IMR-90 (cell line): Measurements from ENCODE around the gene MDM2. TPM values are rescaled to one million over a fixed set of nuclear protein-coding genes. Genes with fewer than 3 reads are reported as not detected.

Experiments
- ATAC-seq: fragments of 200-7000 bp; cut with Tn5 transposase; 2 replicates; pipeline ENCODE4 v1.9.1; 2020; ENCODE audit warnings: low read depth, mild to moderate bottlenecking, moderate library complexity
- BruUV-seq: library from RNA; stranded (reverse); fragments of 400-500 nt; replicated peaks from 2 replicates; lab custom pipeline; 2021; lab: Mats Ljungman, UMichigan
- CTCF ChIA-PET: fragments of 300-600 bp; formaldehyde crosslinking; extraction: SDS; loops from one replicate; lab custom pipeline; 2021; ENCODE audit warnings: antibody characterized with exemption; lab: Yijun Ruan, JAX
- POLR2A ChIA-PET: fragments of 300-600 bp; sonication (Branson Sonifier 250); formaldehyde crosslinking; loops from one replicate; lab custom pipeline; 2022; ENCODE audit warnings: antibody characterized with exemption; ENCODE audit not compliant: unreplicated experiment; lab: Charles Lee
- DNase-seq: peaks from one replicate; pipeline ENCODE4 v3.0.0; 2013
- H2AFZ ChIP-seq: replicated peaks from 2 replicates; pipeline ENCODE3; 2013; ENCODE audit warnings: low read length, mild to moderate bottlenecking; ENCODE audit not compliant: poor library complexity
- H2AK5ac ChIP-seq: 2 replicates; pipeline ENCODE4 v1.6.1; 2013; ENCODE audit warnings: low read depth, low read length, inconsistent platforms
- H2AK9ac ChIP-seq: replicated peaks from 2 replicates; pipeline ENCODE3; 2013; ENCODE audit warnings: mild to moderate bottlenecking, low read depth, low read length, moderate library complexity; ENCODE audit not compliant: poor library complexity
- H2BK120ac ChIP-seq: 2 replicates; pipeline ENCODE4 v1.6.1; 2013; ENCODE audit warnings: low read depth, low read length, inconsistent platforms
- H2BK15ac ChIP-seq: 3 replicates; pipeline ENCODE4 v1.6.1; 2013; ENCODE audit warnings: low read depth, low read length, inconsistent platforms
- H2BK20ac ChIP-seq: 2 replicates; pipeline ENCODE4 v1.6.1; 2013; ENCODE audit warnings: low read depth, mild to moderate bottlenecking, inconsistent platforms, low read length, moderate library complexity
- H2BK5ac ChIP-seq: 2 replicates; pipeline ENCODE4 v1.6.1; 2013; ENCODE audit warnings: mild to moderate bottlenecking, low read depth, low read length, inconsistent platforms; ENCODE audit not compliant: poor library complexity, severe bottlenecking
- H3K14ac ChIP-seq: replicated peaks from 2 replicates; pipeline ENCODE4 v1.6.1; 2013; ENCODE audit warnings: low read depth, low read length, inconsistent platforms
- H3K18ac ChIP-seq: 2 replicates; pipeline ENCODE4 v1.6.1; 2013; ENCODE audit warnings: low read depth, low read length, control low read depth
- H3K23ac ChIP-seq: 2 replicates; pipeline ENCODE4 v1.6.1; 2013; ENCODE audit warnings: low read depth, low read length, inconsistent platforms
- H3K27ac ChIP-seq: 2 replicates; pipeline ENCODE4 v1.5.1; 2013; ENCODE audit warnings: mild to moderate bottlenecking, control low read depth, low read length; ENCODE audit not compliant: insufficient read depth
- H3K27me3 ChIP-seq: 2 replicates; pipeline ENCODE4 v1.6.1; 2013; ENCODE audit warnings: low read length; ENCODE audit not compliant: control insufficient read depth, insufficient read depth
- H3K36me3 ChIP-seq: 2 replicates; pipeline ENCODE4 v1.6.1; 2013; ENCODE audit warnings: low read length, mixed read lengths; ENCODE audit not compliant: control insufficient read depth, insufficient read depth
- H3K4ac ChIP-seq: 2 replicates; pipeline ENCODE4 v1.6.1; 2013; ENCODE audit warnings: low read depth, low read length, inconsistent platforms
- H3K4me1 ChIP-seq: 2 replicates; pipeline ENCODE4 v1.6.1; 2013; ENCODE audit warnings: low read length, mixed read lengths; ENCODE audit not compliant: control insufficient read depth, insufficient read depth
- H3K4me2 ChIP-seq: 2 replicates; pipeline ENCODE4 v1.6.1; 2013; ENCODE audit warnings: low read depth, mild to moderate bottlenecking, control low read depth, low read length, moderate library complexity
- H3K4me3 ChIP-seq: 2 replicates; pipeline ENCODE4 v1.5.1; 2013; ENCODE audit warnings: low read depth, mild to moderate bottlenecking, control low read depth, low read length, moderate library complexity; ENCODE audit not compliant: insufficient read depth
- H3K56ac ChIP-seq: 2 replicates; pipeline ENCODE4 v1.6.1; 2013; ENCODE audit warnings: low read length, inconsistent platforms; ENCODE audit not compliant: insufficient read depth; ENCODE audit errors: extremely low read depth
- H3K79me1 ChIP-seq, 2 experiments: 2 replicates each; pipeline ENCODE4 v1.6.1; 2013; ENCODE audit warnings: low read length in 2 of 2, inconsistent platforms in 1 of 2, low read depth in 1 of 2
- H3K9ac ChIP-seq: 2 replicates; pipeline ENCODE4 v1.6.1; 2013; ENCODE audit warnings: low read depth, low read length, control low read depth
- H3K9me1 ChIP-seq: 2 replicates; pipeline ENCODE4 v1.6.1; 2013; ENCODE audit warnings: low read length, inconsistent platforms; ENCODE audit not compliant: insufficient read depth
- H3K9me3 ChIP-seq: 2 replicates; pipeline ENCODE4 v1.6.1; 2013; ENCODE audit warnings: low read length; ENCODE audit not compliant: control insufficient read depth, insufficient read depth
- H4K20me1 ChIP-seq: 2 replicates; pipeline ENCODE4 v1.6.1; 2013; ENCODE audit warnings: low read length, inconsistent platforms; ENCODE audit not compliant: insufficient read depth
- H4K5ac ChIP-seq: 2 replicates; pipeline ENCODE4 v1.6.1; 2013; ENCODE audit warnings: mild to moderate bottlenecking, low read depth, low read length, control low read depth
- H4K8ac ChIP-seq, 2 experiments: 2 replicates each; pipeline ENCODE4 v1.6.1; 2013; ENCODE audit warnings: low read depth in 2 of 2, low read length in 2 of 2, control low read depth in 1 of 2, inconsistent platforms in 1 of 2
- H4K91ac ChIP-seq: 2 replicates; pipeline ENCODE4 v1.6.1; 2013; ENCODE audit warnings: low read depth, low read length, inconsistent platforms; ENCODE audit not compliant: insufficient read depth
- BHLHE40 ChIP-seq: fragments of 150-350 bp; IDR thresholded peaks from 2 replicates; pipeline ENCODE4 v1.6.1; 2016; ENCODE audit warnings: mild to moderate bottlenecking, low read depth, low read length
- CEBPB ChIP-seq: IDR thresholded peaks from 2 replicates; pipeline ENCODE4 v1.6.1; 2012; ENCODE audit warnings: low read depth, low read length, improper control_type of control experiment
- CHD1 ChIP-seq: IDR thresholded peaks from 2 replicates; pipeline ENCODE4 v1.6.1; 2012; ENCODE audit warnings: low read depth, low read length, improper control_type of control experiment
- CTCF ChIP-seq: conservative IDR thresholded peaks from 2 replicates; pipeline ENCODE4 v1.5.1; 2012; ENCODE audit warnings: mild to moderate bottlenecking, low read depth, low read length, improper control_type of control experiment
- ELK1 ChIP-seq: fragments of 150-350 bp; IDR thresholded peaks from 2 replicates; pipeline ENCODE4 v1.6.1; 2016; ENCODE audit warnings: low read depth, mild to moderate bottlenecking, low read length, moderate library complexity, borderline replicate concordance
- FOS ChIP-seq: fragments of 150-350 bp; IDR thresholded peaks from 2 replicates; pipeline ENCODE4 v1.6.1; 2016; ENCODE audit warnings: low read depth, low read length
- MAFK ChIP-seq: IDR thresholded peaks from 2 replicates; pipeline ENCODE4 v1.6.1; 2012; ENCODE audit warnings: low read depth, low read length, improper control_type of control experiment
- MAZ ChIP-seq: IDR thresholded peaks from 2 replicates; pipeline ENCODE4 v1.6.1; 2012; ENCODE audit warnings: low read depth, mild to moderate bottlenecking, low read length, improper control_type of control experiment, moderate library complexity, borderline replicate concordance
- MXI1 ChIP-seq: IDR thresholded peaks from 2 replicates; pipeline ENCODE4 v1.6.1; 2012; ENCODE audit warnings: low read depth, mild to moderate bottlenecking, low read length, moderate library complexity, borderline replicate concordance
- NFE2L2 ChIP-seq: fragments of 150-350 bp; IDR thresholded peaks from 2 replicates; pipeline ENCODE4 v1.6.1; 2016; ENCODE audit warnings: low read depth, mild to moderate bottlenecking, low read length
- RAD21 ChIP-seq: IDR thresholded peaks from 2 replicates; pipeline ENCODE4 v1.6.1; 2012; ENCODE audit warnings: low read length, improper control_type of control experiment
- SMC3 ChIP-seq: fragments of 150-350 bp; IDR thresholded peaks from 2 replicates; pipeline ENCODE4 v1.6.1; 2016; ENCODE audit warnings: low read depth, mild to moderate bottlenecking, antibody characterized with exemption, low read length, moderate library complexity
- USF2 ChIP-seq: fragments of 150-350 bp; IDR thresholded peaks from 2 replicates; pipeline ENCODE4 v1.6.1; 2017; ENCODE audit warnings: mild to moderate bottlenecking, antibody characterized with exemption, low read length, low read depth
- WGBS, 2 experiments: methylation state at CpG; one replicate each; pipeline versions ENCODE4 v1.1.5 to v1.1.7; 2013; ENCODE audit warnings: missing lambda C conversion rate in 2 of 2; ENCODE audit not compliant: insufficient read length in 1 of 2; ENCODE audit errors: extremely low coverage in 2 of 2; 5-methylcytosine and 5-hydroxymethylcytosine counted together
- dilution Hi-C: fragments of 300-500 bp; cut with HindIII; formaldehyde crosslinking; loops from one replicate; pipeline ENCODE4 v1.14.3; 2018; ENCODE audit warnings: low sequenced_read_pairs; ENCODE audit not compliant: unreplicated experiment
- in situ Hi-C: fragments of 300-500 bp; cut with MboI; formaldehyde crosslinking; loops from 3 replicates; pipeline ENCODE4 v1.14.3; 2019; ENCODE audit warnings: low sequenced_read_pairs, inconsistent platforms, mixed read lengths
- intact Hi-C: fragments of 100-400 bp; cut with micrococcal nuclease; formaldehyde crosslinking; loops from 2 replicates; pipeline ENCODE4 v1.10.0; 2022
- polyA plus RNA-seq, 3 experiments: library from polyadenylated mRNA; depleted of rRNA; stranded (reverse); fragments of >200 nt; gene quantifications; 2 replicates each; pipeline ENCODE4 v1.2.3, GENCODE V29; 2012; ENCODE audit warnings: low replicate concordance in 1 of 3
- total RNA-seq: library from RNA; depleted of rRNA; stranded (reverse); fragments of >200 nt; gene quantifications from 2 replicates; pipeline ENCODE4 v1.2.3, GENCODE V29; 2012

Gene MDM2
- total and polyA plus RNA-seq, 2 of the 4 experiments (the other 2 are of a cell fraction), result 21.9 to 196 TPM

- intact Hi-C loops, result loop anchor here (5.0 kb wide), 1 partner anchor 38 kb away; the partner anchor contains the start of gene SLC35E3
- ChIA-PET CTCF (no interaction called here), POLR2A (no interaction called here)
- in situ Hi-C loops, result no loop called here
- H2AK9ac ChIP-seq, result no peak overlapping the region
- no peak overlapping the region for H3K4me2 ChIP-seq
- H2BK120ac ChIP-seq, result no peak overlapping the region
- H3K9me3 ChIP-seq, result no peaks in the 10 kb centered on the region
- H3K14ac ChIP-seq, result no peak overlapping the region
- no TSS peak for BruUV-seq
- H3K27me3 ChIP-seq, result no peaks in the 10 kb centered on the region
- ATAC-seq, result peak; percentile 40
- no peak overlapping the region for H3K27ac ChIP-seq
- no peak overlapping the region for H3K56ac ChIP-seq
- dilution Hi-C loops, result no loop called here
- H2BK20ac ChIP-seq, result no peak overlapping the region
- peak; percentile 43 for DNase-seq
- H2AK5ac ChIP-seq, result no peak overlapping the region
- peaks cover 6% of the 10 kb centered on the region for H3K4me1 ChIP-seq
- H3K4me3 ChIP-seq, result no peak overlapping the region
- H3K36me3 ChIP-seq, result no peaks in the 10 kb centered on the region
- H3K23ac ChIP-seq, result no peak overlapping the region
- no peak overlapping the region for H3K9ac ChIP-seq
- H4K8ac ChIP-seq, result no peak overlapping the region
- H3K9me1 ChIP-seq, result no peaks in the 10 kb centered on the region
- no peak overlapping the region for H2BK5ac ChIP-seq
- H3K4ac ChIP-seq, result no peak overlapping the region
- no peak overlapping the region for H3K18ac ChIP-seq
- H2BK15ac ChIP-seq, result no peak overlapping the region
- H2AFZ ChIP-seq, result no peak overlapping the region
- TF ChIP-seq MXI1 (no peak), FOS (no peak), USF2 (no peak), CTCF (no peak), BHLHE40 (no peak), SMC3 (no peak), MAFK (no peak), ELK1 (no peak), CHD1 (no peak), NFE2L2 (no peak), MAZ (no peak), RAD21 (no peak), CEBPB (no peak)
- WGBS, 2 experiments, result no CpG with 5 or more reads among the region's 2 CpGs
- no peaks in the 10 kb centered on the region for H4K20me1 ChIP-seq
- no peak overlapping the region for H4K91ac ChIP-seq
- H4K5ac ChIP-seq, result no peak overlapping the region
- H3K79me1 ChIP-seq, result no peaks in the 10 kb centered on the region
These were observed 22.6 kb upstream of the MDM2 start for GRCh38 chr12:68785358-68785757.
